ENCODE data around the gene ZNF764.

Gene ZNF764

GRCh38 chr16:30557957-30558788, at the start of gene ZNF764:
Gene ZNF764, minus strand, starts transcription at chr16:30558374. Its CDS starts 192 bp downstream, at chr16:30558182.
- in situ Hi-C loops (cut with MboI; ENCODE audit: low pct_unique_long_range_greater_than_20kb, low sequenced_read_pairs, unreplicated experiment), result no loop called here
- TF ChIP-seq CTCF (IDR thresholded peaks at IDR 0.05; ENCODE audit: extremely low read depth, insufficient read depth, missing control alignments), result no peak
- DNase-seq (ENCODE audit: low spot score), result peak; percentile 96

GRCh38 chr16:30606004-30606403, 47.8 kb upstream of the ZNF764 start:
- TF ChIP-seq CTCF (IDR thresholded peaks at IDR 0.05; ENCODE audit: extremely low read depth, insufficient read depth, missing control alignments), result no peak
- DNase-seq (ENCODE audit: low spot score), result no peak
- in situ Hi-C loops (cut with MboI; ENCODE audit: low pct_unique_long_range_greater_than_20kb, low sequenced_read_pairs, unreplicated experiment), result loop anchor here (10.0 to 25.0 kb wide), 2 partner anchors 171 to 494 kb away; partner anchors contain the start of genes DCTPP1, GDPD3 and MAPK3

GRCh38 chr16:30605158-30605557, 47.0 kb upstream of the ZNF764 start:
- DNase-seq (ENCODE audit: low spot score), result no peak
- in situ Hi-C loops (cut with MboI; ENCODE audit: low pct_unique_long_range_greater_than_20kb, low sequenced_read_pairs, unreplicated experiment), result loop anchor here (10.0 to 25.0 kb wide), 2 partner anchors 170 to 493 kb away; partner anchors contain the start of genes DCTPP1, GDPD3 and MAPK3
- TF ChIP-seq CTCF (IDR thresholded peaks at IDR 0.05; ENCODE audit: extremely low read depth, insufficient read depth, missing control alignments), result no peak

- in situ Hi-C loops (cut with MboI; ENCODE audit: low pct_unique_long_range_greater_than_20kb, low sequenced_read_pairs, unreplicated experiment), result loop anchor here (10.0 to 25.0 kb wide), 2 partner anchors 170 to 492 kb away; partner anchors contain the start of genes DCTPP1, GDPD3 and MAPK3
- TF ChIP-seq CTCF (IDR thresholded peaks at IDR 0.05; ENCODE audit: extremely low read depth, insufficient read depth, missing control alignments), result no peak
- DNase-seq (ENCODE audit: low spot score), result no peak
These were observed 46.3 kb upstream of the ZNF764 start for GRCh38 chr16:30604316-30604947.

GRCh38 chr16:30603945-30604315, 45.8 kb upstream of the ZNF764 start:
- DNase-seq (ENCODE audit: low spot score), result no peak
- no peak for TF ChIP-seq CTCF (IDR thresholded peaks at IDR 0.05; ENCODE audit: extremely low read depth, insufficient read depth, missing control alignments)
- in situ Hi-C loops (cut with MboI; ENCODE audit: low pct_unique_long_range_greater_than_20kb, low sequenced_read_pairs, unreplicated experiment), result loop anchor here (10.0 to 25.0 kb wide), 2 partner anchors 169 to 492 kb away; partner anchors contain the start of genes DCTPP1, GDPD3 and MAPK3

- no peak for DNase-seq (ENCODE audit: low spot score)
- no peak for TF ChIP-seq CTCF (IDR thresholded peaks at IDR 0.05; ENCODE audit: extremely low read depth, insufficient read depth, missing control alignments)
- in situ Hi-C loops (cut with MboI; ENCODE audit: low pct_unique_long_range_greater_than_20kb, low sequenced_read_pairs, unreplicated experiment), result loop anchor here (10.0 to 25.0 kb wide), 2 partner anchors 168 to 490 kb away; partner anchors contain the start of genes DCTPP1, GDPD3 and MAPK3
These were observed 44.6 kb upstream of the ZNF764 start for GRCh38 chr16:30602616-30603277.
